ENCODE results near the gene C2CD2L. TPM values are rescaled to one million over a fixed set of nuclear protein-coding genes. Genes with fewer than 3 reads are reported as not detected.

Gene C2CD2L
- total and polyA plus RNA-seq, 2 of the 13 experiments (the other 11 are each of a cell fraction or from before 2014, with no cell fraction given): 3.7 to 5.5 TPM

- no peak for TF ChIP-seq ZSCAN5A (CRISPR knock-in tag; IDR thresholded peaks at IDR 0.05; ENCODE audit: borderline replicate concordance)
- TF ChIP-seq SKIL (CRISPR knock-in tag; IDR thresholded peaks at IDR 0.05; ENCODE audit: borderline replicate concordance): no peak
- no peak for TF ChIP-seq TSC22D2 (CRISPR knock-in tag; IDR thresholded peaks at IDR 0.05; ENCODE audit: borderline replicate concordance)
- no peak for TF ChIP-seq EED (CRISPR knock-in tag; IDR thresholded peaks at IDR 0.05)
- no peak for TF ChIP-seq MAFG (CRISPR knock-in tag; IDR thresholded peaks at IDR 0.05)
- TF ChIP-seq ZNF549 (CRISPR knock-in tag; IDR thresholded peaks at IDR 0.05): no peak
- no peak for TF ChIP-seq MTF1 (CRISPR knock-in tag; IDR thresholded peaks at IDR 0.05)
- no peak for TF ChIP-seq ZNF296 (CRISPR knock-in tag; conservative IDR thresholded peaks at IDR 0.05)
- peak; percentile 88 for TF ChIP-seq HDAC1 (CRISPR knock-in tag; IDR thresholded peaks at IDR 0.05)
Measured at GRCh38 chr11:119084663-119085436, 22.3 kb upstream of the C2CD2L start, which contains the start of gene HMBS (continued).

All from HepG2 (cell line).